Measurements from ENCODE around the gene MRPL42. TPM values are rescaled to one million over a fixed set of nuclear protein-coding genes. Genes with fewer than 3 reads are reported as not detected.
A peak's percentile ranks its signal among the peaks of the same experiment; 100 is the strongest.
"Not testable (repeated sequence)": the region's sequence is repeated elsewhere in the genome, so short reads cannot be mapped to it uniquely, and the experiment has no call there.

The MRPL42 gene
- polyA plus RNA-seq, 4 donors, result 41.3 to 64.7 (median 47.9) TPM

DNA sequence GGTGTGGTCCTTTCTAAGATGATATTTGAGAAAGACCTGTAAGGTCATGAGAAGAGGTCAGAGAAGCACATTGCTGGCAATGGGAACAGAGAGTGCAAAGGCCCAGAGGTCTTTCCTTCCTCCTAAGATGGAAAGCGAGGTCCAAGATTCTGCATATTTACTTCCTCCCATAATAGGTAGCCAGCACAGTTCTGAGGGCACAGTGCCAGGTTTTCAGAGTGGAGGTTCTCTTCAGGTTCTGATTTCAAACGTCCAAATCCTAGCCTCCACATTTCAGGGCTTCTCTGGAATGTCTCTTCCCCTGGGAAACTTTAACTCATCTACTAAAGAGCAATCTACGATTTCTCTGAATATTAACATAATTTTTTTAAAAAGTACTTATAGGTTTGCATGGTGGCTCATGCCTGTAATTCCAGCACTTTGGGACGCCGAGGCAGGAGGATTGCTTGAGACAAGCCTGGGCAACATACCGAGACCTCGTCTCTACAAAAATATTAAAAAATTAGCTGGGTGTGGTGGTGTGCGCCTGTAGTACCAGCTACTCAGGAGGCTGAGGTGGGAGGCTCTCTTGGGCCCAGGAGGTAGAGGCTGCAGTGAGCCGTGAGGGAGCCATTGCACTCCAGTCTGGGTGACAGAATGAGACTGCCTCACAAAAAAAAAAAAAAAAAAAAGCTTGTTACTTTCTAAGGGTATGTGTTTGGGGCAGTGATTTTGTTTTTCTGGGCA is 526 bp upstream of the MRPL42 start:
- DNase-seq (no peak), FAIRE-seq (no peak)
- Histone ChIP-seq H3K9me3 (ENCODE audit: control insufficient read depth in 2 of 2, insufficient read depth in 1 of 2, low read depth in 1 of 2, low read length in 1 of 2) (no peaks in the 10 kb centered on the region), H3K4me3 (ENCODE audit: low read depth in 1 of 3, low read length in 3 of 3) (peak overlapping the region in 1 of 3 donors; percentile 70), H3K36me3 (ENCODE audit: control insufficient read depth in 3 of 3, insufficient read depth in 2 of 3, low read depth in 1 of 3, low read length in 3 of 3) (peaks cover 0 to 10% (median 0%) of the 10 kb centered on the region in 3 donors), H3K27me3 (ENCODE audit: control insufficient read depth in 3 of 3, insufficient read depth in 3 of 3, low read length in 3 of 3) (no peaks in the 10 kb centered on the region), H3K4me1 (ENCODE audit: control insufficient read depth in 3 of 3, insufficient read depth in 2 of 3, low read depth in 1 of 3, low read length in 2 of 3) (peaks cover 0 to 12% (median 0%) of the 10 kb centered on the region in 3 donors), H3K27ac (ENCODE audit: low read depth in 1 of 3, low read length in 2 of 3) (no peak overlapping the region)
- WGBS, 3 donors, result 85 to 92% (median 88%) methylated on average over 9 of the region's 9 CpGs

- H3K4me1 ChIP-seq (ENCODE audit: control insufficient read depth in 3 of 3, insufficient read depth in 2 of 3, low read depth in 1 of 3, low read length in 2 of 3), result peaks cover 0 to 12% (median 0%) of the 10 kb centered on the region in 3 donors
- no peak for FAIRE-seq
- DNase-seq, result peak in 1 of 2 donors; percentile 38
- peak overlapping the region; percentile 90 to 93 (median 92) for H3K27ac ChIP-seq (ENCODE audit: low read depth in 1 of 3, low read length in 2 of 3)
- no peaks in the 10 kb centered on the region for H3K27me3 ChIP-seq (ENCODE audit: control insufficient read depth in 3 of 3, insufficient read depth in 3 of 3, low read length in 3 of 3)
- peak overlapping the region; percentile 45 to 89 (median 70) for H3K4me3 ChIP-seq (ENCODE audit: low read depth in 1 of 3, low read length in 3 of 3)
- H3K9me3 ChIP-seq (ENCODE audit: control insufficient read depth in 2 of 2, insufficient read depth in 1 of 2, low read depth in 1 of 2, low read length in 1 of 2), result no peaks in the 10 kb centered on the region
- H3K36me3 ChIP-seq (ENCODE audit: control insufficient read depth in 3 of 3, insufficient read depth in 2 of 3, low read depth in 1 of 3, low read length in 3 of 3), result peaks cover 0 to 14% (median 0%) of the 10 kb centered on the region in 3 donors
- 2 to 7% (median 4%) methylated on average over 7 of the region's 7 CpGs for WGBS, 3 donors
Measured at GRCh38 chr12:93468008-93468371, 676 bp downstream of the MRPL42 start.

DNA sequence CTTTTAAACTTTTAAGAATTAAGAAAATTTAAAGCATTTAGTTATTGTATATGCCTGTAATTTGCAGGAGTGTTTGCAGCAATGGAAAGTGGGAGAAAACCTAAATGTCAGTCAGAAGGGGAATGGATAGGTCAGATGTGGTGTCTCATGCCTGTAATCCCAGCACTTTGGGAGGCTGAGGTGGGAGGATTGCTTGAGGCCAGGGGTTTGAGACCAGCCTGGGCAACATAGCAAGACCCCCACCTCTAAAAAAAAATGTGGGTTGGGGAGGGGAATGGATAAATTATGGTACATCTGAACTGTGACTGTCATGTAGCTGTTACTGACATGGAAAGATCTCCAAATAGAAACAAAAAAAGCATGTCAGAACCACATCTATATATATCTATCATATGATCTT is 2.1 kb downstream of the MRPL42 start:
- H3K9me3 ChIP-seq (ENCODE audit: control insufficient read depth in 2 of 2, insufficient read depth in 1 of 2, low read depth in 1 of 2, low read length in 1 of 2), result no peaks in the 10 kb centered on the region
- peaks cover 0 to 24% (median 2%) of the 10 kb centered on the region in 3 donors for H3K36me3 ChIP-seq (ENCODE audit: control insufficient read depth in 3 of 3, insufficient read depth in 2 of 3, low read depth in 1 of 3, low read length in 3 of 3)
- FAIRE-seq (no peak), DNase-seq (no peak)
- H3K4me1 ChIP-seq (ENCODE audit: control insufficient read depth in 3 of 3, insufficient read depth in 2 of 3, low read depth in 1 of 3, low read length in 2 of 3), result peaks cover 0 to 12% (median 0%) of the 10 kb centered on the region in 3 donors
- H3K27ac ChIP-seq (ENCODE audit: low read depth in 1 of 3, low read length in 2 of 3), result no peak overlapping the region
- H3K4me3 ChIP-seq (ENCODE audit: low read depth in 1 of 3, low read length in 3 of 3), result no peak overlapping the region
- no peaks in the 10 kb centered on the region for H3K27me3 ChIP-seq (ENCODE audit: control insufficient read depth in 3 of 3, insufficient read depth in 3 of 3, low read length in 3 of 3)

DNA sequence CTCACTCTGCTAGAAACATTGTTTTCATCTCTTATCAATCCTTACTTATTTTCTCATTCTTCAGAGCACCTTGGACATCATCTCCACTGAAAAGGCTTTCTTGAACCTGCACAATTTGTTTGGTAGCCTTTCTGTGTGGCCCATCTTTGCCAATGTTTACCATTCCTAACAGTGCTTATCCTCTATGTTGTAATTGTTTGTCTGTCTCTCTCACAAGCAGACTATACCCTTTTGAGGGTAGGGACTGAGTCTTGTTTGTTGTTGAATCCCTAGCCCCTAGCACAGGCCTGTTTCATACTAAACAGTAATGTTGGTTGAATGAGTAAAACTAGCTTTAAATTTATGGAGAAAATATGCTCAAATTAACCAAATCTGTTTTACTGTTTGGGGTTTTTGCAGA is 9.2 kb downstream of the MRPL42 start:
- Histone ChIP-seq H3K4me3 (ENCODE audit: low read depth in 1 of 3, low read length in 3 of 3) (no peak overlapping the region), H3K4me1 (ENCODE audit: control insufficient read depth in 3 of 3, insufficient read depth in 2 of 3, low read depth in 1 of 3, low read length in 2 of 3) (no peaks in the 10 kb centered on the region), H3K36me3 (ENCODE audit: control insufficient read depth in 3 of 3, insufficient read depth in 2 of 3, low read depth in 1 of 3, low read length in 3 of 3) (peaks cover 4 to 46% (median 17%) of the 10 kb centered on the region in 3 donors), H3K9me3 (ENCODE audit: control insufficient read depth in 2 of 2, insufficient read depth in 1 of 2, low read depth in 1 of 2, low read length in 1 of 2) (no peaks in the 10 kb centered on the region), H3K27ac (ENCODE audit: low read depth in 1 of 3, low read length in 2 of 3) (no peak overlapping the region), H3K27me3 (ENCODE audit: control insufficient read depth in 3 of 3, insufficient read depth in 3 of 3, low read length in 3 of 3) (no peaks in the 10 kb centered on the region)
- FAIRE-seq, result no peak
- no peak for DNase-seq

DNA sequence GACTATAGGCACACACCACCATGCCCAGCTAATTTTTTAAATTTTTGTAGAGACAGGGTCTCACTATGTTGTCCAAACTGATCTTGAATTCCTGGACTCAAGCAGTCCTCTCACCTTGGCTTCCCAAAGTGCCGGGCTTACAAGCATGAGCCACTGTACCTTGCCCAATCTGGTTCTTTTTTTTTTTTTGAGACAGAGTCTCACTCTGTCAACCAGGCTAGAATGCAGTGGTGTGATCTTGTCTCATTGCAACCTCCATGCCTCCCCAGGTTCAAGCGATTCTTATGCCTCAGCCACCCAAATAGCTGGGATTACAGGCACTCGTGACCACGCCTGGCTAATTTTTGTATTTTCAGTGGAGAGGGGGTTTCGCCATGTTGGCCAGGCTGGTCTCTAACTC is 15.4 kb downstream of the MRPL42 start:
- WGBS, 3 donors, result 92 to 96% (median 96%) methylated on average over 5 of the region's 5 CpGs
- DNase-seq (no peak), FAIRE-seq (no peak)
- Histone ChIP-seq H3K4me3 (ENCODE audit: low read depth in 1 of 3, low read length in 3 of 3) (no peak overlapping the region), H3K27ac (ENCODE audit: low read depth in 1 of 3, low read length in 2 of 3) (no peak overlapping the region), H3K27me3 (ENCODE audit: control insufficient read depth in 3 of 3, insufficient read depth in 3 of 3, low read length in 3 of 3) (no peaks in the 10 kb centered on the region), H3K36me3 (ENCODE audit: control insufficient read depth in 3 of 3, insufficient read depth in 2 of 3, low read depth in 1 of 3, low read length in 3 of 3) (peaks cover 10 to 47% (median 21%) of the 10 kb centered on the region in 3 donors), H3K9me3 (ENCODE audit: control insufficient read depth in 2 of 2, insufficient read depth in 1 of 2, low read depth in 1 of 2, low read length in 1 of 2) (no peaks in the 10 kb centered on the region), H3K4me1 (ENCODE audit: control insufficient read depth in 3 of 3, insufficient read depth in 2 of 3, low read depth in 1 of 3, low read length in 2 of 3) (peaks cover 0 to 4% (median 1%) of the 10 kb centered on the region in 3 donors)

GRCh38 chr12:93483151-93483807 is 16.0 kb downstream of the MRPL42 start:
- DNase-seq (no peak), FAIRE-seq (no peak)
- Histone ChIP-seq H3K36me3 (ENCODE audit: control insufficient read depth in 3 of 3, insufficient read depth in 2 of 3, low read depth in 1 of 3, low read length in 3 of 3) (peaks cover 10 to 46% (median 17%) of the 10 kb centered on the region in 3 donors), H3K27me3 (ENCODE audit: control insufficient read depth in 3 of 3, insufficient read depth in 3 of 3, low read length in 3 of 3) (no peaks in the 10 kb centered on the region), H3K9me3 (ENCODE audit: control insufficient read depth in 2 of 2, insufficient read depth in 1 of 2, low read depth in 1 of 2, low read length in 1 of 2) (no peaks in the 10 kb centered on the region), H3K27ac (ENCODE audit: low read depth in 1 of 3, low read length in 2 of 3) (no peak overlapping the region), H3K4me1 (ENCODE audit: control insufficient read depth in 3 of 3, insufficient read depth in 2 of 3, low read depth in 1 of 3, low read length in 2 of 3) (peaks cover 0 to 4% (median 1%) of the 10 kb centered on the region in 3 donors), H3K4me3 (ENCODE audit: low read depth in 1 of 3, low read length in 3 of 3) (no peak overlapping the region)
- 86 to 90% (median 86%) methylated on average over 4 of the region's 4 CpGs for WGBS, 3 donors

DNA sequence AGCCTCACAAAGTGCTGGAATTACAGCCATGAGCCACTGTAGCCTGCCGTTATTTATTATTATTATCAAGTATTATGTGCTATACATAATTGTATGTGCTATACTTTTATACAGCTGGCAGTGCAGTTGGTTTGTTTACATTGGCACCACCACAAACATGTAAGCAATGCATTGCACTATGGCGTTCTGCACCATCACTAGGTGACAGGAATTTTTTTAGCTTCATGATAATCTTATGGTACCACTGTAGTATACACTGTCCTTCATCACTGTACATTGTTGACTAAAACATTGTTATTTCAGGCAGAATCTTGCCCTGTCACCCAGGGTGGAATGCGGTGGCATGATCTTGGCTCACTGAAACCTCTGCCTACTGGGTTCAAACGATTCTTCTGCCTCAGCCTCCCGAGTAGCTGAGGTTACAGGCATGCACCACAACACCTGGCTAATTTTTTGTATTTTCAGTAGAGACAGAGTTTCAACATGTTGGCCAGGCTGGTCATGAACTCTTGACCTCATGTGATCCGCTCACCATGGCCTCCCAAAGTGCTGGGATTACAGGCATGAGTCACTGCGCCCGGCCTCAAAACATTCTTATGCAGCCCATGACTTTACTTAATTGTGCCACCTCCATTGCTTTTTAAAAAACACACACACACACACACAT is 17.1 kb downstream of the MRPL42 start:
- FAIRE-seq (no peak), DNase-seq (no peak)
- 75 to 83% (median 79%) methylated on average over 8 of the region's 8 CpGs for WGBS, 3 donors
- no peaks in the 10 kb centered on the region for H3K27me3 ChIP-seq (ENCODE audit: control insufficient read depth in 3 of 3, insufficient read depth in 3 of 3, low read length in 3 of 3)
- peaks cover 0 to 4% (median 1%) of the 10 kb centered on the region in 3 donors for H3K4me1 ChIP-seq (ENCODE audit: control insufficient read depth in 3 of 3, insufficient read depth in 2 of 3, low read depth in 1 of 3, low read length in 2 of 3)
- H3K27ac ChIP-seq (ENCODE audit: low read depth in 1 of 3, low read length in 2 of 3), result no peak overlapping the region
- H3K9me3 ChIP-seq (ENCODE audit: control insufficient read depth in 2 of 2, insufficient read depth in 1 of 2, low read depth in 1 of 2, low read length in 1 of 2), result no peaks in the 10 kb centered on the region
- H3K36me3 ChIP-seq (ENCODE audit: control insufficient read depth in 3 of 3, insufficient read depth in 2 of 3, low read depth in 1 of 3, low read length in 3 of 3), result peaks cover 10 to 44% (median 16%) of the 10 kb centered on the region in 3 donors
- H3K4me3 ChIP-seq (ENCODE audit: low read depth in 1 of 3, low read length in 3 of 3), result no peak overlapping the region

- not testable (repeated sequence) for H3K4me1 ChIP-seq (ENCODE audit: control insufficient read depth in 3 of 3, insufficient read depth in 2 of 3, low read depth in 1 of 3, low read length in 2 of 3); FAIRE-seq; H3K9me3 ChIP-seq (ENCODE audit: control insufficient read depth in 2 of 2, insufficient read depth in 1 of 2, low read depth in 1 of 2, low read length in 1 of 2); H3K27ac ChIP-seq (ENCODE audit: low read depth in 1 of 3, low read length in 2 of 3); H3K27me3 ChIP-seq (ENCODE audit: control insufficient read depth in 3 of 3, insufficient read depth in 3 of 3, low read length in 3 of 3); DNase-seq; H3K4me3 ChIP-seq (ENCODE audit: low read depth in 1 of 3, low read length in 3 of 3)
- H3K36me3 ChIP-seq (ENCODE audit: control insufficient read depth in 3 of 3, insufficient read depth in 2 of 3, low read depth in 1 of 3, low read length in 3 of 3), result peaks cover 0 to 21% (median 4%) of the 10 kb centered on the region in 3 donors
- WGBS, 3 donors, result no CpG with 5 or more reads among the region's 1 CpG
Measured at GRCh38 chr12:93492808-93493207, 25.5 kb downstream of the MRPL42 start.
